GM23338 (cell line): Measurements from ENCODE around the gene NDUFV2. TPM values are rescaled to one million over a fixed set of nuclear protein-coding genes. Genes with fewer than 3 reads are reported as not detected.

Source experiments
- ATAC-seq: fragments of 200-7000 bp; cut with Tn5 transposase; 3 replicates; pipeline ENCODE4 v1.9.1; 2020
- DNase-seq: peaks from one replicate; pipeline ENCODE4 v3.0.0-alpha.2; 2015; ENCODE audit warnings: low spot score
- H2AFZ ChIP-seq: fragments of 200-600 bp; sonication (generic); 2 replicates; pipeline ENCODE4 v1.8.0; 2016; ENCODE audit warnings: antibody characterized with exemption, mild to moderate bottlenecking, moderate library complexity
- H3F3A ChIP-seq: fragments of 200-600 bp; sonication (generic); replicated peaks from 2 replicates; pipeline ENCODE4 v1.8.0; 2017; ENCODE audit warnings: antibody characterized with exemption, mixed run types, low read depth
- H3K27ac ChIP-seq: fragments of 200-600 bp; sonication (generic); 2 replicates; pipeline ENCODE4 v1.6.1; 2016; ENCODE audit warnings: low read depth
- H3K27me3 ChIP-seq: fragments of 200-600 bp; sonication (generic); 2 replicates; pipeline ENCODE4 v1.8.0; 2016; ENCODE audit warnings: mild to moderate bottlenecking, mixed run types, moderate library complexity; ENCODE audit not compliant: insufficient read depth
- H3K36me3 ChIP-seq: fragments of 200-600 bp; sonication (generic); 2 replicates; pipeline ENCODE4 v1.8.0; 2016; ENCODE audit warnings: mild to moderate bottlenecking; ENCODE audit not compliant: insufficient read depth
- H3K4me1 ChIP-seq: fragments of 200-600 bp; sonication (generic); 2 replicates; pipeline ENCODE4 v1.8.0; 2016; ENCODE audit warnings: mild to moderate bottlenecking, moderate library complexity; ENCODE audit not compliant: insufficient read depth
- H3K4me2 ChIP-seq: fragments of 200-600 bp; sonication (generic); 2 replicates; pipeline ENCODE4 v1.7.1; 2017; ENCODE audit warnings: mixed run types
- H3K4me3 ChIP-seq: fragments of 200-600 bp; sonication (generic); 2 replicates; pipeline ENCODE4 v1.6.1; 2016; ENCODE audit warnings: mixed run types
- H3K79me2 ChIP-seq: fragments of 200-600 bp; sonication (generic); replicated peaks from 2 replicates; pipeline ENCODE4 v1.8.0; 2017; ENCODE audit warnings: mild to moderate bottlenecking; ENCODE audit not compliant: insufficient read depth
- H3K9me2 ChIP-seq: fragments of 200-600 bp; sonication (generic); 2 replicates; pipeline ENCODE4 v1.8.0; 2017; ENCODE audit not compliant: insufficient read depth
- H4K20me1 ChIP-seq: fragments of 200-600 bp; sonication (generic); replicated peaks from 2 replicates; pipeline ENCODE4 v1.8.0; 2017; ENCODE audit warnings: mild to moderate bottlenecking; ENCODE audit not compliant: insufficient read depth
- H3K27ac Mint-ChIP-seq: 2 replicates; pipeline ENCODE4 v1.8.0; 2020; ENCODE audit warnings: inconsistent platforms, mild to moderate bottlenecking, moderate library complexity, mixed read lengths
- H3K27me3 Mint-ChIP-seq: 3 replicates; pipeline ENCODE4 v1.8.0; 2022; ENCODE audit warnings: low read depth, mild to moderate bottlenecking, moderate library complexity, mixed read lengths, inconsistent platforms; ENCODE audit not compliant: insufficient read depth, poor library complexity
- H3K36me3 Mint-ChIP-seq: 3 replicates; pipeline ENCODE4 v1.8.0; 2021; ENCODE audit warnings: low read depth, mild to moderate bottlenecking, inconsistent platforms, moderate library complexity, mixed read lengths
- H3K4me1 Mint-ChIP-seq: 3 replicates; pipeline ENCODE4 v1.8.0; 2020; ENCODE audit warnings: mild to moderate bottlenecking, inconsistent platforms, mixed read lengths
- H3K4me3 Mint-ChIP-seq: 3 replicates; pipeline ENCODE4 v1.8.0; 2021; ENCODE audit warnings: moderate library complexity, mild to moderate bottlenecking, inconsistent platforms, mixed read lengths
- H3K9me3 Mint-ChIP-seq: 3 replicates; pipeline ENCODE4 v1.8.0; 2020; ENCODE audit warnings: moderate library complexity, mild to moderate bottlenecking, inconsistent platforms, mixed read lengths
- CREB1 ChIP-seq: fragments of 250-450 bp; sonication (Bioruptor Pico); IDR thresholded peaks from 2 replicates; pipeline ENCODE4 v1.5.0; 2020; ENCODE audit warnings: low read depth, mild to moderate bottlenecking, moderate library complexity
- NANOG ChIP-seq: IDR thresholded peaks from 2 replicates; pipeline ENCODE4 v1.6.1; 2016; ENCODE audit warnings: antibody characterized with exemption, borderline replicate concordance
- POLR2AphosphoS5 ChIP-seq: IDR thresholded peaks from 2 replicates; pipeline ENCODE4 v1.6.1; 2016; ENCODE audit warnings: antibody characterized with exemption, low read depth
- STAT1 ChIP-seq: IDR thresholded peaks from one replicate; pipeline ENCODE4 v1.6.1; 2016; ENCODE audit warnings: antibody characterized with exemption; ENCODE audit not compliant: unreplicated experiment
- ZNF114 ChIP-seq: fragments of 250-450 bp; sonication (Bioruptor Pico); IDR thresholded peaks from 2 replicates; pipeline ENCODE4 v1.5.0; 2020; ENCODE audit warnings: mild to moderate bottlenecking, moderate library complexity
- ZNF331 ChIP-seq: fragments of 250-450 bp; sonication (Bioruptor Pico); IDR thresholded peaks from 2 replicates; pipeline ENCODE4 v1.5.0; 2020; ENCODE audit warnings: low read depth, mild to moderate bottlenecking, moderate library complexity
- polyA plus RNA-seq: library from polyadenylated mRNA; unstranded; fragments of >200 nt; fragmentation: Nextera tagmentation; extraction: Ambion mirVana; gene quantifications from 2 replicates; pipeline ENCODE4 v1.2.1, GENCODE V29; 2016
- total RNA-seq: library from RNA; depleted of rRNA; stranded (reverse); fragments of >200 nt; shearing (Covaris generic); gene quantifications from 2 replicates; pipeline ENCODE4 v1.2.3, GENCODE V29; 2014
- TF ChIP-seq, protein P1 (sequence below): fragments of 250-450 bp; sonication (Bioruptor Pico); IDR thresholded peaks from 2 replicates; pipeline ENCODE4 v1.5.0; 2020; ENCODE audit warnings: mild to moderate bottlenecking, moderate library complexity

Gene NDUFV2
- total and polyA plus RNA-seq, 2 experiments from 2014 or later: 157 to 577 TPM

GRCh38 chr18:9177466-9177865 lies 75.0 kb downstream of the NDUFV2 start (continued):
- TF ChIP-seq, protein P1, sequence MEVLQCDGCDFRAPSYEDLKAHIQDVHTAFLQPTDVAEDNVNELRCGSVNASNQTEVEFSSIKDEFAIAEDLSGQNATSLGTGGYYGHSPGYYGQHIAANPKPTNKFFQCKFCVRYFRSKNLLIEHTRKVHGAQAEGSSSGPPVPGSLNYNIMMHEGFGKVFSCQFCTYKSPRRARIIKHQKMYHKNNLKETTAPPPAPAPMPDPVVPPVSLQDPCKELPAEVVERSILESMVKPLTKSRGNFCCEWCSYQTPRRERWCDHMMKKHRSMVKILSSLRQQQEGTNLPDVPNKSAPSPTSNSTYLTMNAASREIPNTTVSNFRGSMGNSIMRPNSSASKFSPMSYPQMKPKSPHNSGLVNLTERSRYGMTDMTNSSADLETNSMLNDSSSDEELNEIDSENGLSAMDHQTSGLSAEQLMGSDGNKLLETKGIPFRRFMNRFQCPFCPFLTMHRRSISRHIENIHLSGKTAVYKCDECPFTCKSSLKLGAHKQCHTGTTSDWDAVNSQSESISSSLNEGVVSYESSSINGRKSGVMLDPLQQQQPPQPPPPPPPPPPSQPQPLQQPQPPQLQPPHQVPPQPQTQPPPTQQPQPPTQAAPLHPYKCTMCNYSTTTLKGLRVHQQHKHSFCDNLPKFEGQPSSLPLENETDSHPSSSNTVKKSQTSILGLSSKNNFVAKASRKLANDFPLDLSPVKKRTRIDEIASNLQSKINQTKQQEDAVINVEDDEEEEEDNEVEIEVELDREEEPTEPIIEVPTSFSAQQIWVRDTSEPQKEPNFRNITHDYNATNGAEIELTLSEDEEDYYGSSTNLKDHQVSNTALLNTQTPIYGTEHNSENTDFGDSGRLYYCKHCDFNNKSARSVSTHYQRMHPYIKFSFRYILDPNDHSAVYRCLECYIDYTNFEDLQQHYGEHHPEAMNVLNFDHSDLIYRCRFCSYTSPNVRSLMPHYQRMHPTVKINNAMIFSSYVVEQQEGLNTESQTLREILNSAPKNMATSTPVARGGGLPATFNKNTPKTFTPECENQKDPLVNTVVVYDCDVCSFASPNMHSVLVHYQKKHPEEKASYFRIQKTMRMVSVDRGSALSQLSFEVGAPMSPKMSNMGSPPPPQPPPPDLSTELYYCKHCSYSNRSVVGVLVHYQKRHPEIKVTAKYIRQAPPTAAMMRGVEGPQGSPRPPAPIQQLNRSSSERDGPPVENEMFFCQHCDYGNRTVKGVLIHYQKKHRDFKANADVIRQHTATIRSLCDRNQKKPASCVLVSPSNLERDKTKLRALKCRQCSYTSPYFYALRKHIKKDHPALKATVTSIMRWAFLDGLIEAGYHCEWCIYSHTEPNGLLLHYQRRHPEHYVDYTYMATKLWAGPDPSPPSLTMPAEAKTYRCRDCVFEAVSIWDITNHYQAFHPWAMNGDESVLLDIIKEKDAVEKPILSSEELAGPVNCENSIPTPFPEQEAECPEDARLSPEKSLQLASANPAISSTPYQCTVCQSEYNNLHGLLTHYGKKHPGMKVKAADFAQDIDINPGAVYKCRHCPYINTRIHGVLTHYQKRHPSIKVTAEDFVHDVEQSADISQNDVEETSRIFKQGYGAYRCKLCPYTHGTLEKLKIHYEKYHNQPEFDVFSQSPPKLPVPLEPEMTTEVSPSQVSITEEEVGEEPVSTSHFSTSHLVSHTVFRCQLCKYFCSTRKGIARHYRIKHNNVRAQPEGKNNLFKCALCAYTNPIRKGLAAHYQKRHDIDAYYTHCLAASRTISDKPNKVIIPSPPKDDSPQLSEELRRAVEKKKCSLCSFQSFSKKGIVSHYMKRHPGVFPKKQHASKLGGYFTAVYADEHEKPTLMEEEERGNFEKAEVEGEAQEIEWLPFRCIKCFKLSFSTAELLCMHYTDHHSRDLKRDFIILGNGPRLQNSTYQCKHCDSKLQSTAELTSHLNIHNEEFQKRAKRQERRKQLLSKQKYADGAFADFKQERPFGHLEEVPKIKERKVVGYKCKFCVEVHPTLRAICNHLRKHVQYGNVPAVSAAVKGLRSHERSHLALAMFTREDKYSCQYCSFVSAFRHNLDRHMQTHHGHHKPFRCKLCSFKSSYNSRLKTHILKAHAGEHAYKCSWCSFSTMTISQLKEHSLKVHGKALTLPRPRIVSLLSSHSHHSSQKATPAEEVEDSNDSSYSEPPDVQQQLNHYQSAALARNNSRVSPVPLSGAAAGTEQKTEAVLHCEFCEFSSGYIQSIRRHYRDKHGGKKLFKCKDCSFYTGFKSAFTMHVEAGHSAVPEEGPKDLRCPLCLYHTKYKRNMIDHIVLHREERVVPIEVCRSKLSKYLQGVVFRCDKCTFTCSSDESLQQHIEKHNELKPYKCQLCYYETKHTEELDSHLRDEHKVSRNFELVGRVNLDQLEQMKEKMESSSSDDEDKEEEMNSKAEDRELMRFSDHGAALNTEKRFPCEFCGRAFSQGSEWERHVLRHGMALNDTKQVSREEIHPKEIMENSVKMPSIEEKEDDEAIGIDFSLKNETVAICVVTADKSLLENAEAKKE: no peak

- Histone ChIP-seq H3K79me2 (peaks cover 76% of the 10 kb centered on the region), H4K20me1 (no peaks in the 10 kb centered on the region; the same call in 1 of the 2 replicates), H3K4me3 (no peak overlapping the region), H3K9me2 (peaks cover 4% of the 10 kb centered on the region; the same call in 1 of the 2 replicates), H3K27me3 (no peaks in the 10 kb centered on the region), H2AFZ (no peak overlapping the region), H3F3A (no peaks in the 10 kb centered on the region), H3K4me2 (no peak overlapping the region), H3K36me3 (no peaks in the 10 kb centered on the region), H3K4me1 (no peaks in the 10 kb centered on the region), H3K27ac (no peak overlapping the region)
- Mint-ChIP-seq H3K27me3 (no peaks in the 10 kb centered on the region), H3K36me3 (peaks cover 3% of the 10 kb centered on the region; the same call in 1 of the 3 replicates), H3K27ac (no peak overlapping the region), H3K4me1 (peaks cover 2% of the 10 kb centered on the region; the same call in 1 of the 3 replicates), H3K4me3 (no peak overlapping the region), H3K9me3 (no peaks in the 10 kb centered on the region)
- ATAC-seq (no peak), DNase-seq (no peak)
- TF ChIP-seq ZNF331 (CRISPR knock-in tag) (no peak), POLR2AphosphoS5 (no peak), STAT1 (no peak), CREB1 (CRISPR knock-in tag) (no peak), ZNF114 (CRISPR knock-in tag) (no peak), NANOG (no peak)
Measured at GRCh38 chr18:9178557-9178956, 76.1 kb downstream of the NDUFV2 start.
